H1 (cell line): Measurements from ENCODE around the gene RHEB. TPM values are rescaled to one million over a fixed set of nuclear protein-coding genes. Genes with fewer than 3 reads are reported as not detected.

Experiments
- CBX5 ChIP-seq: fragments of 300-800, 300-1000 bp; sonication (generic); IDR thresholded peaks from 2 replicates; pipeline ENCODE4 v1.7.1; 2016; ENCODE audit warnings: antibody characterized with exemption, low read length, low read depth
- CHD7 ChIP-seq: fragments of 300-600 bp; sonication (generic); IDR thresholded peaks from 2 replicates; pipeline ENCODE4 v1.7.1; 2012; ENCODE audit warnings: low read length, moderate library complexity, mild to moderate bottlenecking, inconsistent platforms; ENCODE audit not compliant: insufficient replicate concordance
- FOSL1 ChIP-seq: IDR thresholded peaks from 2 replicates; pipeline ENCODE4 v1.6.1; 2011; ENCODE audit warnings: mild to moderate bottlenecking, low read depth, low read length, moderate library complexity; ENCODE audit not compliant: insufficient read depth
- KDM4A ChIP-seq: IDR thresholded peaks from one replicate; pipeline ENCODE4 v1.7.1; 2012; ENCODE audit warnings: low read depth, mild to moderate bottlenecking, moderate library complexity, low read length, inconsistent platforms; ENCODE audit not compliant: severe bottlenecking
- MAFK ChIP-seq: IDR thresholded peaks from 2 replicates; pipeline ENCODE4 v1.6.1; 2012; ENCODE audit warnings: low read depth, mild to moderate bottlenecking, improper control_type of control experiment, low read length
- NRF1 ChIP-seq: IDR thresholded peaks from 2 replicates; pipeline ENCODE4 v1.6.1; 2011; ENCODE audit warnings: mild to moderate bottlenecking, low read depth, low read length, improper control_type of control experiment
- RXRA ChIP-seq: IDR thresholded peaks from 2 replicates; pipeline ENCODE4 v1.6.1; 2011; ENCODE audit warnings: low read depth, mild to moderate bottlenecking, low read length, moderate library complexity; ENCODE audit not compliant: insufficient read depth
- USF2 ChIP-seq: IDR thresholded peaks from 2 replicates; pipeline ENCODE4 v1.6.1; 2011; ENCODE audit warnings: low read length, improper control_type of control experiment
- polyA plus RNA-seq, 7 experiments: library from polyadenylated mRNA; depleted of rRNA in 3 of 7; stranded (reverse) in 5 of 7; unstranded in 2 of 7; fragments of >200 nt in 5 of 7; fragments of 200-250 nt in 2 of 7; gene quantifications; 1 replicate in 5 of 7; 2 replicates in 1 of 7; 4 replicates in 1 of 7; pipeline versions ENCODE4 v1.2.1 to v1.2.3, GENCODE V29; 2011 to 2013; ENCODE audit warnings: missing spikeins in 2 of 7, mixed read lengths in 2 of 7
- total RNA-seq: library from RNA; stranded (reverse); fragmentation: NEBNext Ultra II Directional; extraction: Animal tissue kit (Norgen Biotek cat#: 25700); gene quantifications from 2 replicates; pipeline ENCODE4 v1.2.1, GENCODE V29; 2021
- TF ChIP-seq, protein P1 (sequence below): IDR thresholded peaks from 2 replicates; pipeline ENCODE4 v1.6.1; 2012; ENCODE audit warnings: low read length, inconsistent platforms

The RHEB gene
- total and polyA plus RNA-seq, 2 of the 8 experiments (the other 6 are each of a cell fraction or from before 2014, with no cell fraction given): 60.8 to 132 TPM

DNA sequence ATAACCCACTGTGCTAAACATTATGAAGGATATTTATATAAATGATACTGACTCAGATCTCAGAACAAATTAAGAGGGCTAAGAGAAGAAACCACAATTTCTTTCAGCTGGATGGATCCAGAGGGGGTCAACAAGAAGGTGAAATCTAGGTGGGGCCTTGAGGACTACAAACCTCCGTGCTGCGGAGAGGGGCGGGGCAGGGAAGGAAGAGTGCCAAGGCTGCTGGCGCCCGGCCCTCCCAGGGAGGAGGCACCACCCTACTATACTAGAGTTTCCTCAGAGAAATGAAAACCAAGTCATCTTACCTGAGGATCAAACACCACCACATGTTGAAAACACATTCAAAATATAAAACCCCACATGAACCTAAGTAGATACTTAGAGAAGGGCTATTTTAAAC, 50.4 kb downstream of the RHEB start (continued):
- TF ChIP-seq CHD7: no peak
- TF ChIP-seq KDM4A: no peak
- no peak for TF ChIP-seq FOSL1
- no peak for TF ChIP-seq USF2
- TF ChIP-seq, protein P1, sequence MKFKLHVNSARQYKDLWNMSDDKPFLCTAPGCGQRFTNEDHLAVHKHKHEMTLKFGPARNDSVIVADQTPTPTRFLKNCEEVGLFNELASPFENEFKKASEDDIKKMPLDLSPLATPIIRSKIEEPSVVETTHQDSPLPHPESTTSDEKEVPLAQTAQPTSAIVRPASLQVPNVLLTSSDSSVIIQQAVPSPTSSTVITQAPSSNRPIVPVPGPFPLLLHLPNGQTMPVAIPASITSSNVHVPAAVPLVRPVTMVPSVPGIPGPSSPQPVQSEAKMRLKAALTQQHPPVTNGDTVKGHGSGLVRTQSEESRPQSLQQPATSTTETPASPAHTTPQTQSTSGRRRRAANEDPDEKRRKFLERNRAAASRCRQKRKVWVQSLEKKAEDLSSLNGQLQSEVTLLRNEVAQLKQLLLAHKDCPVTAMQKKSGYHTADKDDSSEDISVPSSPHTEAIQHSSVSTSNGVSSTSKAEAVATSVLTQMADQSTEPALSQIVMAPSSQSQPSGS: no peak
- TF ChIP-seq NRF1: no peak
- TF ChIP-seq CBX5: no peak
- no peak for TF ChIP-seq MAFK
- no peak for TF ChIP-seq RXRA
